OCI-LY1 (cell line): ENCODE measurements around the gene DGCR2.
A peak's percentile ranks its signal among the peaks of the same experiment; 100 is the strongest.

ENCODE experiments used
- H2AFZ ChIP-seq: fragments of 200-600 bp; sonication (generic), shearing (Covaris generic); 2 replicates; pipeline ENCODE4 v1.6.0; 2014; ENCODE audit warnings: antibody characterized with exemption, mild to moderate bottlenecking, low read length
- H3F3A ChIP-seq: fragments of 200-600 bp; sonication (generic), shearing (Covaris generic); 2 replicates; pipeline ENCODE4 v1.6.0; 2014; ENCODE audit warnings: mild to moderate bottlenecking, antibody characterized with exemption, low read length, moderate library complexity; ENCODE audit not compliant: insufficient read depth
- H3K27ac ChIP-seq: fragments of 200-600 bp; sonication (generic); 2 replicates; pipeline ENCODE4 v1.5.1; 2014; ENCODE audit warnings: low read length, mixed run types, mild to moderate bottlenecking, low read depth; ENCODE audit not compliant: poor library complexity, severe bottlenecking
- H3K27me3 ChIP-seq: fragments of 200-600 bp; sonication (generic); 2 replicates; pipeline ENCODE4 v1.6.0; 2014; ENCODE audit warnings: antibody characterized with exemption, mild to moderate bottlenecking, low read length, moderate library complexity; ENCODE audit not compliant: insufficient read depth
- H3K36me3 ChIP-seq: fragments of 200-600 bp; sonication (generic); 2 replicates; pipeline ENCODE4 v1.6.1; 2014; ENCODE audit warnings: mild to moderate bottlenecking, antibody characterized with exemption, low read length, moderate library complexity, mixed read lengths; ENCODE audit not compliant: insufficient read depth
- H3K4me1 ChIP-seq: fragments of 200-600 bp; sonication (generic); 2 replicates; pipeline ENCODE4 v1.5.1; 2014; ENCODE audit warnings: mild to moderate bottlenecking, low read length, moderate library complexity; ENCODE audit not compliant: insufficient read depth, severe bottlenecking
- H3K4me2 ChIP-seq: fragments of 200-600 bp; sonication (generic), shearing (Covaris generic); 2 replicates; pipeline ENCODE4 v1.6.1; 2014; ENCODE audit warnings: low read length
- H3K4me3 ChIP-seq: fragments of 200-600 bp; sonication (generic); 2 replicates; pipeline ENCODE4 v1.5.1; 2014; ENCODE audit warnings: low read length, low read depth, mild to moderate bottlenecking, mixed read lengths; ENCODE audit not compliant: poor library complexity, severe bottlenecking
- H3K79me2 ChIP-seq: fragments of 200-600 bp; shearing (Covaris generic); 2 replicates; pipeline ENCODE4 v1.6.1; 2016; ENCODE audit warnings: mixed run types, low read length, mixed read lengths; ENCODE audit not compliant: insufficient read depth
- H3K9ac ChIP-seq: fragments of 200-600 bp; sonication (generic), shearing (Covaris generic); 2 replicates; pipeline ENCODE4 v1.6.1; 2014; ENCODE audit warnings: mild to moderate bottlenecking, low read length, mixed read lengths
- H3K9me2 ChIP-seq: fragments of 200-600 bp; sonication (generic), shearing (Covaris generic); 2 replicates; pipeline ENCODE4 v1.6.1; 2014; ENCODE audit warnings: low read depth, mild to moderate bottlenecking, low read length, mixed read lengths
- H3K9me3 ChIP-seq: fragments of 200-600 bp; shearing (Covaris generic); 2 replicates; pipeline ENCODE4 v1.6.1; 2014; ENCODE audit warnings: low read length, mixed read lengths
- H4K20me1 ChIP-seq: fragments of 200-600 bp; sonication (generic), shearing (Covaris generic); 2 replicates; pipeline ENCODE4 v1.6.0; 2016; ENCODE audit warnings: mild to moderate bottlenecking, low read length; ENCODE audit not compliant: insufficient read depth
- EZH2 ChIP-seq: fragments of 200-600 bp; sonication (generic), shearing (Covaris generic); IDR thresholded peaks from 2 replicates; pipeline ENCODE4 v1.8.0; 2017; ENCODE audit warnings: borderline replicate concordance, mixed run types, mild to moderate bottlenecking, antibody characterized with exemption, low read length, moderate library complexity, mixed read lengths
- TF ChIP-seq, protein P1 (sequence below): fragments of 200-600 bp; sonication (generic), shearing (Covaris generic); IDR thresholded peaks from 2 replicates; pipeline ENCODE4 v1.5.1; 2017; ENCODE audit warnings: mild to moderate bottlenecking, antibody characterized with exemption, low read length, moderate library complexity, mixed read lengths

Gene DGCR2

DNA sequence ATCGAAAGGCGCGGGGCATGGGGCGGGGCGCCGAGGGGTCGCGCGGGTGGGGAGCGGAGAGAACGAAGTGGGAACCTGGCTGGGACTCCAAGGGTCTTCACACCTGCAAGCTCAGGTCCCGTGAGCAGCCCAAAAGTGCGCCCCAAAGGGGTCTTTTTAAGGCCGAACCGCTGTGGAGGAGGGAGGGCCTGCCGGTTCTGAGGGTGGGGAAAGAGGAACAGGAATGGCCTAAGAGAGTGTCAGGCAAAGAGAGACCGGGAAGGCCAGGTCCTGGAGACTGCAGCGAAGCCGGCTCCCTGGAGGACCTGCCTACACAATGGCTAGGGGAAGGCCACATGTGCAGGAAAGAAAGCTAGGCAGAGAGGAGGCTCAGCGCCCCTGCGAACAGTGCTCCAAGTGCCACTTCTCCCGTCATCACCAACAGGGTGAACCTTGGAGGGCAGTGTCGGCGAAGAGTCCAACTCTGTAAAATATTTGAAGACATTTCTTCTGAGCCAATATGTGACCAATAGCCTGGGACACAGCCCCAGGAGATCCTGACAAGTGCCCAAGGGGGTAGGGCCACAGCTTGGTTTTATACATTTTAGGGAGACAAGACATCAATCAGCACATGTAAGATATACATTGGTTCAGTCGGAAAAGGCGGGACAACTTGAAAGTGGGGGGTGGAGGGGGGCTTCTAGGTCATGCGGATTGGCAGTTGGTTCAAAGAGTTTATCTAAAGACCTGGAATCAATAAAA is 710 bp upstream of the DGCR2 start:
- no peaks in the 10 kb centered on the region for H3K9me3 ChIP-seq
- H3K4me1 ChIP-seq = peaks cover 41% of the 10 kb centered on the region
- no peak overlapping the region for H2AFZ ChIP-seq
- H3K9me2 ChIP-seq = no peaks in the 10 kb centered on the region
- TF ChIP-seq, protein P1, sequence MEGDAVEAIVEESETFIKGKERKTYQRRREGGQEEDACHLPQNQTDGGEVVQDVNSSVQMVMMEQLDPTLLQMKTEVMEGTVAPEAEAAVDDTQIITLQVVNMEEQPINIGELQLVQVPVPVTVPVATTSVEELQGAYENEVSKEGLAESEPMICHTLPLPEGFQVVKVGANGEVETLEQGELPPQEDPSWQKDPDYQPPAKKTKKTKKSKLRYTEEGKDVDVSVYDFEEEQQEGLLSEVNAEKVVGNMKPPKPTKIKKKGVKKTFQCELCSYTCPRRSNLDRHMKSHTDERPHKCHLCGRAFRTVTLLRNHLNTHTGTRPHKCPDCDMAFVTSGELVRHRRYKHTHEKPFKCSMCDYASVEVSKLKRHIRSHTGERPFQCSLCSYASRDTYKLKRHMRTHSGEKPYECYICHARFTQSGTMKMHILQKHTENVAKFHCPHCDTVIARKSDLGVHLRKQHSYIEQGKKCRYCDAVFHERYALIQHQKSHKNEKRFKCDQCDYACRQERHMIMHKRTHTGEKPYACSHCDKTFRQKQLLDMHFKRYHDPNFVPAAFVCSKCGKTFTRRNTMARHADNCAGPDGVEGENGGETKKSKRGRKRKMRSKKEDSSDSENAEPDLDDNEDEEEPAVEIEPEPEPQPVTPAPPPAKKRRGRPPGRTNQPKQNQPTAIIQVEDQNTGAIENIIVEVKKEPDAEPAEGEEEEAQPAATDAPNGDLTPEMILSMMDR = no peak
- TF ChIP-seq EZH2 = no peak
- H3K79me2 ChIP-seq = peaks cover 21% of the 10 kb centered on the region
- H4K20me1 ChIP-seq = no peaks in the 10 kb centered on the region
- no peaks in the 10 kb centered on the region for H3K36me3 ChIP-seq
- peak overlapping the region; percentile 53; the same call in 1 of the 2 replicates for H3K9ac ChIP-seq
- no peaks in the 10 kb centered on the region for H3K27me3 ChIP-seq
- H3K4me3 ChIP-seq = peak overlapping the region; percentile 99
- no peaks in the 10 kb centered on the region for H3F3A ChIP-seq
- H3K4me2 ChIP-seq = peak overlapping the region; percentile 81
- H3K27ac ChIP-seq = no peak overlapping the region

DNA sequence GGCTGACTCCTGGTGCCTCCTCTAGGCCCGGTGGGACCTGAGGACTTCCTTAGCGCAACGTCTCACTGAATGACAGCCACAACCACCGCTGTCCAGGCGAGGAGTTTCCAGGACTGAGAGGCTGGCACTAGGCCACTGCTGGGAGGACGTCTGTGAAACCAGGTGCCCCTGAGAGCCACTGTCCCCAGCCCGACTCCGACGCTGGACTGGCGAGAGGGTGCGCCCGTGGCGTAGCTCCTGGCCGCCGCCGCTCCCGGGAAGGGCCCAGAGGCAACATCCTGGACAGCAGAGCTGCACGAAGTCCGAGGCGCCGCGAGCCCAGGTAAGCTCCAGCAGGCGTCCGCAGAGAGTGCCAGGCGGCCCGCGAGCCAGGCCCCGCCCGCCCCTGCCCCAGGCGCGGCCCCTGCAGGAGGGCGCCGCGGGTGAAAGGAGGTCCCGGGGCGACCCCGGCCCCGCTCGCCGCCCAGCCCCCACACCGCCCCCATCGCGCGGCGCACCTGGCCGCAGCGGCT is 525 bp downstream of the DGCR2 start:
- H3F3A ChIP-seq = no peaks in the 10 kb centered on the region
- H3K27ac ChIP-seq = no peak overlapping the region
- H3K79me2 ChIP-seq = peaks cover 32% of the 10 kb centered on the region
- H3K9ac ChIP-seq = peak overlapping the region; percentile 97
- H3K27me3 ChIP-seq = no peaks in the 10 kb centered on the region
- peak overlapping the region; percentile 95 for H3K4me2 ChIP-seq
- peaks cover 54% of the 10 kb centered on the region for H3K4me1 ChIP-seq
- H4K20me1 ChIP-seq = no peaks in the 10 kb centered on the region
- H3K36me3 ChIP-seq = no peaks in the 10 kb centered on the region
- H2AFZ ChIP-seq = no peak overlapping the region
- peak overlapping the region; percentile 99 for H3K4me3 ChIP-seq
- no peaks in the 10 kb centered on the region for H3K9me2 ChIP-seq
- TF ChIP-seq, protein P1 = no peak
- TF ChIP-seq EZH2 = no peak
- H3K9me3 ChIP-seq = no peaks in the 10 kb centered on the region

DNA sequence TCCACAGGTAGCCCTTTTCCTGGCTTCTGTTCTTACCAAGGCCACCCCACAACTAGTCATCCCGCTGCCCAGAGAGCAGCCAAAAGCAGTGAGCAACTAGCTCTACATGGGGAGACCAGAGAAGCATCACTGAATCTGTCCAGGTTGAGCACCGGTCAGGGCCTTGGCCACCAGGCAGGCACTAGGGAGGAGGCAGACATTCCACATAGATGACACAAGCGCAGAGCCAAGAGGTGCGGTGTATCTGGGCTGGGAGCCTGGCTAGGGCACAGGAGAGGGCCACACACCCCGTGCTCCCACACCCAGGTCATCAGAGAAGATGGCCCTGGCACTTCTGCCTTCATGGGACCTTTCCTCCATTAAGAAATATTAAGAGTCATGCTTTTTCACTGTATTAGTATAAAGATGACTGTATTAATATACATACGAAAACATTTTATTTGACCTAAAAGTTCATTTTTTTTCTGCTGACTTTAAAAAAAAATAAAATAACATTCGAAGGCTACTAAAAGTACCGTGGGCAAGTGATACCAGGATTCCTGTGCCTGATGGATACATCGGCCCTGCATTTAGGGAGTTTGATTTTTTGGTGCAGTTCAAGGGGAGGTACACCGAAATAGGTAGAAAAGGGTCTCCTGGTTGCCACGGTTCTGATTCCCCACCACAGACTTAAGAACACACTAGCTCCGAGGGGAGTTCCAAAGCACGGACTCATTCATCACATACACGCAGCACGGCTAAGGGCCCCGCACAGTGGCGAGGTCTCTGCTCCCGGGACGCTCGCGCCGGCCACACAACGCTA is 1.2 kb downstream of the DGCR2 start:
- Histone ChIP-seq H4K20me1 (no peaks in the 10 kb centered on the region), H3F3A (no peaks in the 10 kb centered on the region), H3K9me3 (no peaks in the 10 kb centered on the region), H3K27me3 (no peaks in the 10 kb centered on the region), H3K4me3 (peak overlapping the region; percentile 99), H2AFZ (no peak overlapping the region), H3K4me2 (peak overlapping the region; percentile 95), H3K9me2 (no peaks in the 10 kb centered on the region), H3K36me3 (peaks cover under 1% of the 10 kb centered on the region; the same call in 1 of the 2 replicates), H3K27ac (no peak overlapping the region), H3K4me1 (peaks cover 60% of the 10 kb centered on the region), H3K79me2 (peaks cover 39% of the 10 kb centered on the region), H3K9ac (peak overlapping the region; percentile 97)
- TF ChIP-seq, protein P1 = no peak
- no peak for TF ChIP-seq EZH2
